ENCODE results near the gene HSD17B3. TPM values are rescaled to one million over a fixed set of nuclear protein-coding genes. Genes with fewer than 3 reads are reported as not detected.

The HSD17B3 gene
- total and polyA plus RNA-seq, 7 donors: 0.66 to 1.4 (median 1.0) TPM; not detected in 4

GRCh38 chr9:96304230-96304629, 2.3 kb upstream of the HSD17B3 start:
- no peak overlapping the region for H3K27ac ChIP-seq
- DNase-seq: no peak
- no peak overlapping the region for H3K4me3 ChIP-seq
- H3K9me3 ChIP-seq: no peaks in the 10 kb centered on the region
- TF ChIP-seq POLR2A (IDR thresholded peaks at IDR 0.05) (no peak), CTCF (IDR thresholded peaks at IDR 0.05) (no peak), EP300 (IDR thresholded peaks at IDR 0.05) (no peak), POLR2AphosphoS5 (IDR thresholded peaks at IDR 0.05) (no peak)
- H3K4me1 ChIP-seq: no peaks in the 10 kb centered on the region
- H3K36me3 ChIP-seq: no peaks in the 10 kb centered on the region
- intact Hi-C loops (cut with DNase I): no loop called here
- H3K27me3 ChIP-seq: no peaks in the 10 kb centered on the region

- no peaks in the 10 kb centered on the region for H3K36me3 ChIP-seq
- DNase-seq: no peak
- TF ChIP-seq POLR2AphosphoS5 (IDR thresholded peaks at IDR 0.05) (no peak), CTCF (IDR thresholded peaks at IDR 0.05) (no peak), POLR2A (IDR thresholded peaks at IDR 0.05) (no peak)
- H3K4me3 ChIP-seq: no peak overlapping the region
- no peak overlapping the region for H3K27ac ChIP-seq
- no peaks in the 10 kb centered on the region for H3K27me3 ChIP-seq
- no peaks in the 10 kb centered on the region for H3K9me3 ChIP-seq
- intact Hi-C loops (cut with DNase I): no loop called here
- H3K4me1 ChIP-seq: no peaks in the 10 kb centered on the region
- 79 to 86% methylated on average over 4 of the region's 4 CpGs for WGBS, 2 donors
Measured at GRCh38 chr9:96299823-96300222, 2.2 kb downstream of the HSD17B3 start.

GRCh38 chr9:96294159-96294545, 7.8 kb downstream of the HSD17B3 start:
- Histone ChIP-seq H3K36me3 (no peaks in the 10 kb centered on the region), H3K4me1 (no peaks in the 10 kb centered on the region), H3K9me3 (no peaks in the 10 kb centered on the region), H3K4me3 (no peak overlapping the region), H3K27me3 (no peaks in the 10 kb centered on the region), H3K27ac (no peak overlapping the region)
- DNase-seq: no peak
- intact Hi-C loops (cut with DNase I): no loop called here
- WGBS, 2 donors: 96 to 97% methylated on average over 3 of the region's 3 CpGs
- TF ChIP-seq POLR2A (IDR thresholded peaks at IDR 0.05) (no peak), POLR2AphosphoS5 (IDR thresholded peaks at IDR 0.05) (no peak), CTCF (IDR thresholded peaks at IDR 0.05) (no peak), EP300 (IDR thresholded peaks at IDR 0.05) (no peak)

- no peak overlapping the region for H3K27ac ChIP-seq
- no peaks in the 10 kb centered on the region for H3K9me3 ChIP-seq
- no peak overlapping the region for H3K4me3 ChIP-seq
- H3K4me1 ChIP-seq: no peaks in the 10 kb centered on the region
- DNase-seq: no peak
- intact Hi-C loops (cut with DNase I): no loop called here
- no peak for TF ChIP-seq POLR2A (IDR thresholded peaks at IDR 0.05)
- no peak for TF ChIP-seq EP300 (IDR thresholded peaks at IDR 0.05)
- 59 to 67% methylated on average over 3 of the region's 3 CpGs for WGBS, 2 donors
- no peaks in the 10 kb centered on the region for H3K27me3 ChIP-seq
- H3K36me3 ChIP-seq: no peaks in the 10 kb centered on the region
Measured at GRCh38 chr9:96293498-96294158, 8.3 kb downstream of the HSD17B3 start.

GRCh38 chr9:96289392-96289791, 12.6 kb downstream of the HSD17B3 start:
- no peak overlapping the region for H3K4me3 ChIP-seq
- no peaks in the 10 kb centered on the region for H3K27me3 ChIP-seq
- intact Hi-C loops (cut with DNase I): no loop called here
- no peak for TF ChIP-seq POLR2AphosphoS5 (IDR thresholded peaks at IDR 0.05)
- TF ChIP-seq POLR2A (IDR thresholded peaks at IDR 0.05): no peak
- TF ChIP-seq EP300 (IDR thresholded peaks at IDR 0.05): no peak
- TF ChIP-seq CTCF (IDR thresholded peaks at IDR 0.05): no peak
- H3K9me3 ChIP-seq: no peaks in the 10 kb centered on the region
- no peaks in the 10 kb centered on the region for H3K36me3 ChIP-seq
- 90 to 97% methylated on average over 2 of the region's 2 CpGs for WGBS, 2 donors
- H3K27ac ChIP-seq: no peak overlapping the region
- H3K4me1 ChIP-seq: no peaks in the 10 kb centered on the region
- no peak for DNase-seq

Data from sigmoid colon (tissue), 7 donors.